GM12878 (cell line): ENCODE results near the gene SMPD1. TPM values are rescaled to one million over a fixed set of nuclear protein-coding genes. Genes with fewer than 3 reads are reported as not detected.

Experiments used
- BMI1 ChIP-seq: fragments of 450-650 bp; IDR thresholded peaks from 2 replicates; pipeline ENCODE4 v1.6.1; 2016; ENCODE audit warnings: mild to moderate bottlenecking, moderate library complexity, borderline replicate concordance
- CEBPB ChIP-seq, 2 experiments: fragments of 150-350 bp in 1 of 2; IDR thresholded peaks; 2 replicates each; pipeline ENCODE4 v1.6.1; 2012 to 2014; ENCODE audit warnings: low read depth in 2 of 2, low read length in 2 of 2, borderline replicate concordance in 1 of 2, inconsistent platforms in 1 of 2
- CHD2 ChIP-seq: IDR thresholded peaks from 2 replicates; pipeline ENCODE4 v1.6.1; 2011; ENCODE audit warnings: low read depth, low read length, improper control_type of control experiment, borderline replicate concordance
- CHD4 ChIP-seq: fragments of 200-600 bp; sonication (generic); IDR thresholded peaks from 2 replicates; pipeline ENCODE4 v1.6.1; 2016; ENCODE audit warnings: mild to moderate bottlenecking
- CREB1 ChIP-seq: IDR thresholded peaks from 2 replicates; pipeline ENCODE4 v1.6.1; 2012; ENCODE audit warnings: low read depth, mild to moderate bottlenecking, inconsistent platforms
- DPF2 ChIP-seq: fragments of 450-650 bp; IDR thresholded peaks from 2 replicates; pipeline ENCODE4 v1.6.1; 2017; ENCODE audit warnings: mild to moderate bottlenecking
- ESRRA ChIP-seq: IDR thresholded peaks from 2 replicates; pipeline ENCODE4 v1.6.1; 2012; ENCODE audit warnings: mild to moderate bottlenecking, low read length, improper control_type of control experiment
- HCFC1 ChIP-seq: fragments of 150-350 bp; IDR thresholded peaks from 2 replicates; pipeline ENCODE4 v1.6.1; 2014; ENCODE audit warnings: low read length
- HDAC6 ChIP-seq: fragments of 200-600 bp; sonication (generic); IDR thresholded peaks from one replicate; pipeline ENCODE4 v1.8.0; 2017; ENCODE audit warnings: antibody characterized with exemption; ENCODE audit not compliant: unreplicated experiment
- MYB ChIP-seq: fragments of 150-350 bp; IDR thresholded peaks from 2 replicates; pipeline ENCODE4 v1.6.1; 2014; ENCODE audit warnings: mild to moderate bottlenecking, low read depth, low read length, borderline replicate concordance
- NBN ChIP-seq: fragments of 450-650 bp; IDR thresholded peaks from 2 replicates; pipeline ENCODE4 v1.6.1; 2016
- POLR2AphosphoS2 ChIP-seq: IDR thresholded peaks from 2 replicates; pipeline ENCODE4 v1.6.1; 2011; ENCODE audit warnings: low read depth, mild to moderate bottlenecking, low read length, improper control_type of control experiment, moderate library complexity
- ZZZ3 ChIP-seq: IDR thresholded peaks from 2 replicates; pipeline ENCODE4 v1.6.1; 2011; ENCODE audit warnings: low read depth; ENCODE audit not compliant: control insufficient read depth, insufficient read length
- polyA plus RNA-seq, 11 experiments: library from polyadenylated mRNA; depleted of rRNA in 4 of 11; unstranded in 6 of 11; stranded (reverse) in 5 of 11; fragments of >200 nt; fragmentation: Nextera tagmentation in 4 of 11; fragmentation: Illumina TruSeq in 1 of 11; extraction: Ambion mirVana in 4 of 11; extraction: Trizol in 1 of 11; gene quantifications; 1 replicate in 1 of 11; 2 replicates in 10 of 11; pipeline versions ENCODE4 v1.2.1 to v1.2.3, GENCODE V29; 2011 to 2016; ENCODE audit warnings: inconsistent platforms in 2 of 11, missing spikeins in 2 of 11, low read depth in 1 of 11
- total RNA-seq, 4 experiments: library from RNA; depleted of rRNA in 3 of 4; stranded (reverse); fragments of >200 nt in 3 of 4; fragmentation: Illumina TruSeq in 1 of 4; extraction: Trizol in 1 of 4; gene quantifications; 2 replicates each; pipeline versions ENCODE4 v1.2.1 to v1.2.3, GENCODE V29; 2013 to 2021
- TF ChIP-seq, protein P1 (sequence below): fragments of 450-650 bp; formaldehyde crosslinking; IDR thresholded peaks from 2 replicates; pipeline ENCODE4 v1.4.0; 2022; ENCODE audit warnings: mild to moderate bottlenecking, moderate library complexity
- TF ChIP-seq, protein P2 (sequence below): IDR thresholded peaks from 2 replicates; pipeline ENCODE4 v1.6.1; 2012; ENCODE audit warnings: low read depth, low read length, improper control_type of control experiment
- TF ChIP-seq, protein P3 (sequence below): fragments of 450-650 bp; IDR thresholded peaks from 2 replicates; pipeline ENCODE4 v1.6.1; 2017; ENCODE audit warnings: low read depth, mild to moderate bottlenecking, moderate library complexity
- TF ChIP-seq, protein P4 (sequence below): IDR thresholded peaks from 2 replicates; pipeline ENCODE4 v1.6.1; 2011; ENCODE audit warnings: low read depth, low read length, improper control_type of control experiment, borderline replicate concordance
- TF ChIP-seq, protein P5 (sequence below): IDR thresholded peaks from 2 replicates; pipeline ENCODE4 v1.6.1; 2012; ENCODE audit warnings: improper control_type of control experiment, low read depth, low read length; ENCODE audit not compliant: insufficient replicate concordance

The SMPD1 gene
- total and polyA plus RNA-seq, 10 of the 15 experiments (the other 5 are each of a cell fraction or from before 2014, with no cell fraction given): 1.4 to 13.7 (median 6.2) TPM

DNA sequence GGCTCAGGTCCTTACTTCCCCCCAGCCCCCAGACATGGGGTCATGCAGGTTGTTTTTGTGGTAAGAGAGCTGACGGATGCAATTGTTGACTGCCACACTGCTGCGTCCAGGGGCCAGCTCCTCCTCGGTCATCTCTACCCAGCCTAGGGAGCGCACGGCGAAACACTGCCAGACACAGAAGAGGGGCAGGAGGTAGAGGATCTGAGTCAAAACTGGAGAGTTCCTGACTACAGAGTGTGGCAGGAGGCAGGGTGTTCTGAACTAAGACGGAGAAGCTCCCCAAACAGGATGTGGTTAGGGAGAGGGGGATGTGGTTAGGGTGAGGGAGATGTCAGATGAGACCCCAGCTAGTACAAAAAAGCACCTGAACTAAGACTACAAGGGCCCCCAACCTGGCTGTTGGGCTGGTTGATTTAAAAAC is 12.3 kb downstream of the SMPD1 start (continued):
- TF ChIP-seq CHD2 (no peak), ZZZ3 (no peak), DPF2 (peak; percentile 61), CREB1 (no peak), ESRRA (no peak), POLR2AphosphoS2 (no peak), HDAC6 (no peak), BMI1 (no peak), MYB (no peak), HCFC1 (no peak), NBN (peak; percentile 54; the same call in 1 of the 2 replicates), CHD4 (no peak), CEBPB (IDR thresholded peaks at IDR 0.05; ENCODE audit: borderline replicate concordance in 1 of 2, low read depth in 2 of 2, low read length in 2 of 2) (no peak)
- TF ChIP-seq, protein P1, sequence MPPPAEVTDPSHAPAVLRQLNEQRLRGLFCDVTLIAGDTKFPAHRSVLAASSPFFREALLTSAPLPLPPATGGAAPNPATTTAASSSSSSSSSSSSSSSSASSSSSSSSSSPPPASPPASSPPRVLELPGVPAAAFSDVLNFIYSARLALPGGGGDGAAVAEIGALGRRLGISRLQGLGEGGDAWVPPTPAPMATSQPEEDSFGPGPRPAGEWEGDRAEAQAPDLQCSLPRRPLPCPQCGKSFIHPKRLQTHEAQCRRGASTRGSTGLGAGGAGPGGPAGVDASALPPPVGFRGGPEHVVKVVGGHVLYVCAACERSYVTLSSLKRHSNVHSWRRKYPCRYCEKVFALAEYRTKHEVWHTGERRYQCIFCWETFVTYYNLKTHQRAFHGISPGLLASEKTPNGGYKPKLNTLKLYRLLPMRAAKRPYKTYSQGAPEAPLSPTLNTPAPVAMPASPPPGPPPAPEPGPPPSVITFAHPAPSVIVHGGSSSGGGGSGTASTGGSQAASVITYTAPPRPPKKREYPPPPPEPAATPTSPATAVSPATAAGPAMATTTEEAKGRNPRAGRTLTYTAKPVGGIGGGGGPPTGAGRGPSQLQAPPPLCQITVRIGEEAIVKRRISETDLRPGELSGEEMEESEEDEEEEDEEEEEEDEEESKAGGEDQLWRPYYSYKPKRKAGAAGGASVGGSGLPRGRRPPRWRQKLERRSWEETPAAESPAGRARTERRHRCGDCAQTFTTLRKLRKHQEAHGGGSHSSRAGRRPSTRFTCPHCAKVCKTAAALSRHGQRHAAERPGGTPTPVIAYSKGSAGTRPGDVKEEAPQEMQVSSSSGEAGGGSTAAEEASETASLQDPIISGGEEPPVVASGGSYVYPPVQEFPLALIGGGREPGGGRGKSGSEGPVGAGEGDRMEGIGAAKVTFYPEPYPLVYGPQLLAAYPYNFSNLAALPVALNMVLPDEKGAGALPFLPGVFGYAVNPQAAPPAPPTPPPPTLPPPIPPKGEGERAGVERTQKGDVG (CRISPR knock-in tag): no peak
- TF ChIP-seq, protein P2, sequence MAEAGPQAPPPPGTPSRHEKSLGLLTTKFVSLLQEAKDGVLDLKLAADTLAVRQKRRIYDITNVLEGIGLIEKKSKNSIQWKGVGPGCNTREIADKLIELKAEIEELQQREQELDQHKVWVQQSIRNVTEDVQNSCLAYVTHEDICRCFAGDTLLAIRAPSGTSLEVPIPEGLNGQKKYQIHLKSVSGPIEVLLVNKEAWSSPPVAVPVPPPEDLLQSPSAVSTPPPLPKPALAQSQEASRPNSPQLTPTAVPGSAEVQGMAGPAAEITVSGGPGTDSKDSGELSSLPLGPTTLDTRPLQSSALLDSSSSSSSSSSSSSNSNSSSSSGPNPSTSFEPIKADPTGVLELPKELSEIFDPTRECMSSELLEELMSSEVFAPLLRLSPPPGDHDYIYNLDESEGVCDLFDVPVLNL: no peak
- TF ChIP-seq, protein P3, sequence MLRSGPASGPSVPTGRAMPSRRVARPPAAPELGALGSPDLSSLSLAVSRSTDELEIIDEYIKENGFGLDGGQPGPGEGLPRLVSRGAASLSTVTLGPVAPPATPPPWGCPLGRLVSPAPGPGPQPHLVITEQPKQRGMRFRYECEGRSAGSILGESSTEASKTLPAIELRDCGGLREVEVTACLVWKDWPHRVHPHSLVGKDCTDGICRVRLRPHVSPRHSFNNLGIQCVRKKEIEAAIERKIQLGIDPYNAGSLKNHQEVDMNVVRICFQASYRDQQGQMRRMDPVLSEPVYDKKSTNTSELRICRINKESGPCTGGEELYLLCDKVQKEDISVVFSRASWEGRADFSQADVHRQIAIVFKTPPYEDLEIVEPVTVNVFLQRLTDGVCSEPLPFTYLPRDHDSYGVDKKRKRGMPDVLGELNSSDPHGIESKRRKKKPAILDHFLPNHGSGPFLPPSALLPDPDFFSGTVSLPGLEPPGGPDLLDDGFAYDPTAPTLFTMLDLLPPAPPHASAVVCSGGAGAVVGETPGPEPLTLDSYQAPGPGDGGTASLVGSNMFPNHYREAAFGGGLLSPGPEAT: peak; percentile 76
- TF ChIP-seq, protein P4, sequence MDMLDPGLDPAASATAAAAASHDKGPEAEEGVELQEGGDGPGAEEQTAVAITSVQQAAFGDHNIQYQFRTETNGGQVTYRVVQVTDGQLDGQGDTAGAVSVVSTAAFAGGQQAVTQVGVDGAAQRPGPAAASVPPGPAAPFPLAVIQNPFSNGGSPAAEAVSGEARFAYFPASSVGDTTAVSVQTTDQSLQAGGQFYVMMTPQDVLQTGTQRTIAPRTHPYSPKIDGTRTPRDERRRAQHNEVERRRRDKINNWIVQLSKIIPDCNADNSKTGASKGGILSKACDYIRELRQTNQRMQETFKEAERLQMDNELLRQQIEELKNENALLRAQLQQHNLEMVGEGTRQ: no peak
- TF ChIP-seq, protein P5, sequence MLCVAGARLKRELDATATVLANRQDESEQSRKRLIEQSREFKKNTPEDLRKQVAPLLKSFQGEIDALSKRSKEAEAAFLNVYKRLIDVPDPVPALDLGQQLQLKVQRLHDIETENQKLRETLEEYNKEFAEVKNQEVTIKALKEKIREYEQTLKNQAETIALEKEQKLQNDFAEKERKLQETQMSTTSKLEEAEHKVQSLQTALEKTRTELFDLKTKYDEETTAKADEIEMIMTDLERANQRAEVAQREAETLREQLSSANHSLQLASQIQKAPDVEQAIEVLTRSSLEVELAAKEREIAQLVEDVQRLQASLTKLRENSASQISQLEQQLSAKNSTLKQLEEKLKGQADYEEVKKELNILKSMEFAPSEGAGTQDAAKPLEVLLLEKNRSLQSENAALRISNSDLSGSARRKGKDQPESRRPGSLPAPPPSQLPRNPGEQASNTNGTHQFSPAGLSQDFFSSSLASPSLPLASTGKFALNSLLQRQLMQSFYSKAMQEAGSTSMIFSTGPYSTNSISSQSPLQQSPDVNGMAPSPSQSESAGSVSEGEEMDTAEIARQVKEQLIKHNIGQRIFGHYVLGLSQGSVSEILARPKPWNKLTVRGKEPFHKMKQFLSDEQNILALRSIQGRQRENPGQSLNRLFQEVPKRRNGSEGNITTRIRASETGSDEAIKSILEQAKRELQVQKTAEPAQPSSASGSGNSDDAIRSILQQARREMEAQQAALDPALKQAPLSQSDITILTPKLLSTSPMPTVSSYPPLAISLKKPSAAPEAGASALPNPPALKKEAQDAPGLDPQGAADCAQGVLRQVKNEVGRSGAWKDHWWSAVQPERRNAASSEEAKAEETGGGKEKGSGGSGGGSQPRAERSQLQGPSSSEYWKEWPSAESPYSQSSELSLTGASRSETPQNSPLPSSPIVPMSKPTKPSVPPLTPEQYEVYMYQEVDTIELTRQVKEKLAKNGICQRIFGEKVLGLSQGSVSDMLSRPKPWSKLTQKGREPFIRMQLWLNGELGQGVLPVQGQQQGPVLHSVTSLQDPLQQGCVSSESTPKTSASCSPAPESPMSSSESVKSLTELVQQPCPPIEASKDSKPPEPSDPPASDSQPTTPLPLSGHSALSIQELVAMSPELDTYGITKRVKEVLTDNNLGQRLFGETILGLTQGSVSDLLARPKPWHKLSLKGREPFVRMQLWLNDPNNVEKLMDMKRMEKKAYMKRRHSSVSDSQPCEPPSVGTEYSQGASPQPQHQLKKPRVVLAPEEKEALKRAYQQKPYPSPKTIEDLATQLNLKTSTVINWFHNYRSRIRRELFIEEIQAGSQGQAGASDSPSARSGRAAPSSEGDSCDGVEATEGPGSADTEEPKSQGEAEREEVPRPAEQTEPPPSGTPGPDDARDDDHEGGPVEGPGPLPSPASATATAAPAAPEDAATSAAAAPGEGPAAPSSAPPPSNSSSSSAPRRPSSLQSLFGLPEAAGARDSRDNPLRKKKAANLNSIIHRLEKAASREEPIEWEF: no peak
